SK-N-SH (cell line): ENCODE data around the gene AHSG. TPM values are rescaled to one million over a fixed set of nuclear protein-coding genes. Genes with fewer than 3 reads are reported as not detected.

Experiments used
- CTCF ChIA-PET: fragments of 300-600, 350-600 bp; formaldehyde crosslinking; extraction: SDS; loops from one replicate; lab custom pipeline; 2021; lab: Yijun Ruan, JAX
- POLR2A ChIA-PET: fragments of 350-600 bp; sonication (Branson Sonifier 250); formaldehyde crosslinking; extraction: SDS; loops from one replicate; lab custom pipeline; 2020; ENCODE audit warnings: antibody characterized with exemption, inconsistent platforms; lab: Yijun Ruan, JAX
- DNase-seq: peaks from one replicate; pipeline ENCODE4 v3.0.0; 2012
- H2AFZ ChIP-seq: fragments of 200-600 bp; sonication (generic); 2 replicates; pipeline ENCODE4 v1.8.1; 2016; ENCODE audit warnings: antibody characterized with exemption, mild to moderate bottlenecking, low read depth
- H3F3A ChIP-seq: fragments of 200-600 bp; sonication (generic); replicated peaks from 2 replicates; pipeline ENCODE3; 2016; ENCODE audit warnings: antibody characterized with exemption, mild to moderate bottlenecking; ENCODE audit not compliant: insufficient read depth
- H3K27ac ChIP-seq, 2 experiments: fragments of 200-500 bp in 1 of 2; fragments of 200-600 bp in 1 of 2; sonication (Bioruptor generic) in 1 of 2; sonication (generic), shearing (Covaris generic) in 1 of 2; 2 replicates each; pipeline versions ENCODE4 v1.5.1 to v1.6.1; 2014 to 2016; ENCODE audit warnings: low read depth in 2 of 2, inconsistent platforms in 1 of 2, low read length in 1 of 2, mild to moderate bottlenecking in 1 of 2, mixed read lengths in 1 of 2
- H3K27me3 ChIP-seq: fragments of 200-600 bp; sonication (generic), shearing (Covaris generic); 2 replicates; pipeline ENCODE4 v1.6.1; 2016; ENCODE audit warnings: mixed run types; ENCODE audit not compliant: insufficient read depth
- H3K36me3 ChIP-seq, 2 experiments: fragments of 200-500 bp in 1 of 2; fragments of 200-600 bp in 1 of 2; sonication (Bioruptor generic) in 1 of 2; sonication (generic) in 1 of 2; replicated peaks in 1 of 2; 2 replicates each; pipeline versions ENCODE3 to v1.5.1; 2014 to 2016; ENCODE audit warnings: low read length in 1 of 2, mild to moderate bottlenecking in 1 of 2; ENCODE audit not compliant: insufficient read depth in 2 of 2, control insufficient read depth in 1 of 2
- H3K4me1 ChIP-seq, 2 experiments: fragments of 200-500 bp in 1 of 2; fragments of 200-600 bp in 1 of 2; sonication (Bioruptor generic) in 1 of 2; sonication (generic), shearing (Covaris generic) in 1 of 2; 2 replicates each; pipeline versions ENCODE4 v1.5.1 to v1.6.1; 2014 to 2016; ENCODE audit warnings: low read depth in 1 of 2, low read length in 1 of 2, mixed run types in 1 of 2; ENCODE audit not compliant: insufficient read depth in 2 of 2, control insufficient read depth in 1 of 2
- H3K4me2 ChIP-seq: fragments of 200-600 bp; sonication (generic), shearing (Covaris generic); 2 replicates; pipeline ENCODE4 v1.6.1; 2017; ENCODE audit warnings: mixed run types
- H3K4me3 ChIP-seq, 2 experiments: fragments of 200-500 bp in 1 of 2; fragments of 200-600 bp in 1 of 2; sonication (Bioruptor generic) in 1 of 2; sonication (generic), shearing (Covaris generic) in 1 of 2; 2 replicates each; pipeline versions ENCODE4 v1.5.1 to v1.8.1; 2014 to 2016; ENCODE audit warnings: low read depth in 2 of 2, inconsistent platforms in 1 of 2, low read length in 1 of 2, mild to moderate bottlenecking in 1 of 2, mixed read lengths in 1 of 2, moderate library complexity in 1 of 2
- H3K79me2 ChIP-seq: fragments of 200-600 bp; sonication (generic); 2 replicates; pipeline ENCODE4 v1.8.1; 2017; ENCODE audit warnings: mild to moderate bottlenecking; ENCODE audit not compliant: insufficient read depth
- H3K9ac ChIP-seq: fragments of 200-600 bp; sonication (generic); 2 replicates; pipeline ENCODE4 v1.6.1; 2017; ENCODE audit warnings: mixed run types
- H3K9me2 ChIP-seq: fragments of 200-600 bp; sonication (generic); 2 replicates; pipeline ENCODE4 v1.6.1; 2017; ENCODE audit warnings: mixed run types
- H3K9me3 ChIP-seq: fragments of 200-600 bp; sonication (generic); 2 replicates; pipeline ENCODE4 v1.6.1; 2017; ENCODE audit warnings: mixed run types, mild to moderate bottlenecking, moderate library complexity
- H4K20me1 ChIP-seq: fragments of 200-600 bp; sonication (generic); 2 replicates; pipeline ENCODE4 v1.6.1; 2017; ENCODE audit warnings: mild to moderate bottlenecking, mixed run types; ENCODE audit not compliant: insufficient read depth
- CHD2 ChIP-seq: fragments of 150-350 bp; IDR thresholded peaks from 2 replicates; pipeline ENCODE4 v1.6.1; 2018; ENCODE audit warnings: low read length; ENCODE audit not compliant: partially characterized antibody
- CTCF ChIP-seq: fragments of 200-600 bp; sonication (generic); IDR thresholded peaks from 2 replicates; pipeline ENCODE4 v1.6.1; 2017; ENCODE audit warnings: antibody characterized with exemption, mild to moderate bottlenecking, moderate library complexity
- ELF1 ChIP-seq: IDR thresholded peaks from 2 replicates; pipeline ENCODE4 v1.4.0; 2012
- EZH2phosphoT487 ChIP-seq: fragments of 200-600 bp; sonication (generic); IDR thresholded peaks from 2 replicates; pipeline ENCODE4 v1.6.1; 2017; ENCODE audit warnings: low read depth, mixed run types, mild to moderate bottlenecking, antibody characterized with exemption, moderate library complexity, borderline replicate concordance
- FOXM1 ChIP-seq: IDR thresholded peaks from 2 replicates; pipeline ENCODE4 v1.4.0; 2012; ENCODE audit warnings: low read depth, mild to moderate bottlenecking
- IRF3 ChIP-seq: fragments of 150-350 bp; IDR thresholded peaks from 2 replicates; pipeline ENCODE4 v1.6.1; 2016; ENCODE audit warnings: mild to moderate bottlenecking, low read depth, low read length
- JUND ChIP-seq: IDR thresholded peaks from 2 replicates; pipeline ENCODE4 v1.4.0; 2012
- MXI1 ChIP-seq: IDR thresholded peaks from 2 replicates; pipeline ENCODE4 v1.6.1; 2012; ENCODE audit warnings: mild to moderate bottlenecking, low read depth, low read length, improper control_type of control experiment
- NRF1 ChIP-seq: IDR thresholded peaks from 2 replicates; pipeline ENCODE4 v1.6.1; 2012; ENCODE audit warnings: low read depth, mild to moderate bottlenecking, low read length
- POLR2AphosphoS5 ChIP-seq: IDR thresholded peaks from 2 replicates; pipeline ENCODE4 v1.6.1; 2012; ENCODE audit warnings: low read depth, low read length
- RCOR1 ChIP-seq: fragments of 150-350 bp; IDR thresholded peaks from 2 replicates; pipeline ENCODE4 v1.6.1; 2017; ENCODE audit warnings: antibody characterized with exemption, low read length
- REST ChIP-seq: IDR thresholded peaks from 2 replicates; pipeline ENCODE4 v1.6.1; 2012; ENCODE audit warnings: mild to moderate bottlenecking, low read depth, low read length, moderate library complexity
- RFX5 ChIP-seq: IDR thresholded peaks from 2 replicates; pipeline ENCODE4 v1.6.1; 2012; ENCODE audit warnings: mild to moderate bottlenecking, improper control_type of control experiment, low read length
- TCF12 ChIP-seq: IDR thresholded peaks from 2 replicates; pipeline ENCODE4 v1.4.0; 2012
- USF2 ChIP-seq: fragments of 150-350 bp; IDR thresholded peaks from 2 replicates; pipeline ENCODE4 v1.6.1; 2017; ENCODE audit warnings: antibody characterized with exemption, low read length, low read depth, borderline replicate concordance
- WGBS: methylation state at CpG from one replicate; pipeline ENCODE4 v1.1.6; 2017; ENCODE audit warnings: low lambda C conversion rate; 5-methylcytosine and 5-hydroxymethylcytosine counted together
- polyA plus RNA-seq, 3 experiments: library from polyadenylated mRNA; depleted of rRNA; stranded (reverse); fragments of >200 nt; gene quantifications; 2 replicates each; pipeline ENCODE4 v1.2.3, GENCODE V29; 2012

AHSG gene
- polyA plus RNA-seq, 1 of the 3 experiments (the other 2 are of a cell fraction), result not detected

- Histone ChIP-seq H3K4me3 (no peak overlapping the region), H3K4me1 (no peaks in the 10 kb centered on the region), H3K9me2 (no peaks in the 10 kb centered on the region), H3K9ac (no peak overlapping the region), H3K27ac (no peak overlapping the region), H3K27me3 (no peaks in the 10 kb centered on the region; the same call in 1 of the 2 replicates), H3K4me2 (no peak overlapping the region), H3K36me3 (no peaks in the 10 kb centered on the region), H2AFZ (no peak overlapping the region), H3F3A (no peaks in the 10 kb centered on the region), H3K79me2 (no peaks in the 10 kb centered on the region), H3K9me3 (no peaks in the 10 kb centered on the region), H4K20me1 (no peaks in the 10 kb centered on the region)
- ChIA-PET POLR2A (interaction anchor here (0.9 kb wide), 1 partner anchor 12 kb away, joined by 3 read pairs; no protein-coding TSS in a partner anchor), CTCF (interaction anchor here (2.2 to 17.4 kb wide), 3 partner anchors 10 to 16 kb away, joined by 5 to 167 read pairs (median 8); partner anchors contain the start of gene AHSG)
- no peak for TF ChIP-seq USF2
- TF ChIP-seq POLR2AphosphoS5, result no peak
- no peak for TF ChIP-seq TCF12
- no peak for TF ChIP-seq NRF1
- TF ChIP-seq JUND, result no peak
- no peak for TF ChIP-seq REST
- no peak for TF ChIP-seq ELF1
- TF ChIP-seq IRF3, result no peak
- WGBS, result 63% methylated on average over 9 of the region's 12 CpGs
- DNase-seq, result no peak
Observed at GRCh38 chr3:186599142-186599784, 13.6 kb upstream of the AHSG start.

GRCh38 chr3:186599785-186600166 is 13.1 kb upstream of the AHSG start:
- H4K20me1 ChIP-seq, result no peaks in the 10 kb centered on the region
- WGBS, result 86% methylated on average over 2 of the region's 2 CpGs
- TF ChIP-seq MXI1, result no peak
- TF ChIP-seq REST, result no peak
- TF ChIP-seq CHD2, result no peak
- no peak for TF ChIP-seq ELF1
- TF ChIP-seq FOXM1, result no peak
- TF ChIP-seq RFX5, result no peak
- no peak for TF ChIP-seq CTCF
- TF ChIP-seq EZH2phosphoT487, result no peak
- TF ChIP-seq RCOR1, result no peak

More at GRCh38 chr3:186599785-186600166, 13.1 kb upstream of the AHSG start:
- Histone ChIP-seq H3K4me2 (no peak overlapping the region), H3F3A (no peaks in the 10 kb centered on the region), H3K79me2 (no peaks in the 10 kb centered on the region), H3K36me3 (no peaks in the 10 kb centered on the region), H2AFZ (no peak overlapping the region), H3K27ac (no peak overlapping the region), H3K9me2 (no peaks in the 10 kb centered on the region), H3K9me3 (no peaks in the 10 kb centered on the region), H3K4me3 (no peak overlapping the region), H3K4me1 (no peaks in the 10 kb centered on the region), H3K9ac (no peak overlapping the region), H3K27me3 (no peaks in the 10 kb centered on the region; the same call in 1 of the 2 replicates)
- no peak for DNase-seq
- CTCF ChIA-PET, result interaction anchor here (2.2 to 17.4 kb wide), 3 partner anchors 10 to 15 kb away, joined by 5 to 167 read pairs (median 8); partner anchors contain the start of gene AHSG
- POLR2A ChIA-PET, result interaction anchor here (0.9 kb wide), 1 partner anchor 13 kb away, joined by 3 read pairs; no protein-coding TSS in a partner anchor
